Activated CD4-positive, alpha-beta T cell treated with anti-CD3 and anti-CD28 coated beads for 36 hours (primary cell): ENCODE results near the gene RHBDL2. TPM values are rescaled to one million over a fixed set of nuclear protein-coding genes. Genes with fewer than 3 reads are reported as not detected.

Source experiments
- ATAC-seq: fragments of 200-7000 bp; cut with Tn5 transposase; one replicate; pipeline ENCODE4 v1.10.0; 2021; ENCODE audit warnings: mild to moderate bottlenecking, moderate library complexity
- CTCF ChIA-PET: fragments of 350-600 bp; sonication (Branson Sonifier 250); formaldehyde crosslinking; loops from one replicate; lab custom pipeline; 2021; ENCODE audit warnings: antibody characterized with exemption; lab: Charles Lee
- POLR2A ChIA-PET: fragments of 350-600 bp; sonication (Branson Sonifier 250); formaldehyde crosslinking; loops from one replicate; lab custom pipeline; 2021; ENCODE audit warnings: antibody characterized with exemption, inconsistent platforms; lab: Charles Lee
- DNase-seq: peaks from one replicate; pipeline ENCODE4 v3.0.0-alpha.2; 2020
- H3K27ac Mint-ChIP-seq: one replicate; pipeline ENCODE4 v1.8.0; 2021; ENCODE audit warnings: mixed read lengths
- H3K27me3 Mint-ChIP-seq: one replicate; pipeline ENCODE4 v1.8.0; 2021; ENCODE audit warnings: mixed read lengths
- H3K36me3 Mint-ChIP-seq: one replicate; pipeline ENCODE4 v1.8.0; 2021; ENCODE audit warnings: low read depth, mixed read lengths
- H3K4me1 Mint-ChIP-seq: one replicate; pipeline ENCODE4 v1.8.0; 2021; ENCODE audit warnings: mixed read lengths
- H3K4me3 Mint-ChIP-seq: one replicate; pipeline ENCODE4 v1.8.0; 2021; ENCODE audit warnings: mild to moderate bottlenecking, moderate library complexity, mixed read lengths
- H3K9me3 Mint-ChIP-seq: one replicate; pipeline ENCODE4 v1.8.0; 2021; ENCODE audit warnings: low read depth, mixed read lengths
- intact Hi-C, 2 experiments: fragments of 100-400 bp; cut with DNase I in 1 of 2; cut with micrococcal nuclease in 1 of 2; formaldehyde crosslinking; loops; one replicate each; pipeline versions ENCODE4 v1.14.2 to v1.15.1; 2022 to 2024; cut with DNase I, micrococcal nuclease
- total RNA-seq, 2 experiments: library from RNA; stranded (reverse); gene quantifications; one replicate each; pipeline ENCODE4 v1.2.3, GENCODE V29; 2021

RHBDL2 gene
- total RNA-seq, 2 experiments from 2014 or later: not detected

DNA sequence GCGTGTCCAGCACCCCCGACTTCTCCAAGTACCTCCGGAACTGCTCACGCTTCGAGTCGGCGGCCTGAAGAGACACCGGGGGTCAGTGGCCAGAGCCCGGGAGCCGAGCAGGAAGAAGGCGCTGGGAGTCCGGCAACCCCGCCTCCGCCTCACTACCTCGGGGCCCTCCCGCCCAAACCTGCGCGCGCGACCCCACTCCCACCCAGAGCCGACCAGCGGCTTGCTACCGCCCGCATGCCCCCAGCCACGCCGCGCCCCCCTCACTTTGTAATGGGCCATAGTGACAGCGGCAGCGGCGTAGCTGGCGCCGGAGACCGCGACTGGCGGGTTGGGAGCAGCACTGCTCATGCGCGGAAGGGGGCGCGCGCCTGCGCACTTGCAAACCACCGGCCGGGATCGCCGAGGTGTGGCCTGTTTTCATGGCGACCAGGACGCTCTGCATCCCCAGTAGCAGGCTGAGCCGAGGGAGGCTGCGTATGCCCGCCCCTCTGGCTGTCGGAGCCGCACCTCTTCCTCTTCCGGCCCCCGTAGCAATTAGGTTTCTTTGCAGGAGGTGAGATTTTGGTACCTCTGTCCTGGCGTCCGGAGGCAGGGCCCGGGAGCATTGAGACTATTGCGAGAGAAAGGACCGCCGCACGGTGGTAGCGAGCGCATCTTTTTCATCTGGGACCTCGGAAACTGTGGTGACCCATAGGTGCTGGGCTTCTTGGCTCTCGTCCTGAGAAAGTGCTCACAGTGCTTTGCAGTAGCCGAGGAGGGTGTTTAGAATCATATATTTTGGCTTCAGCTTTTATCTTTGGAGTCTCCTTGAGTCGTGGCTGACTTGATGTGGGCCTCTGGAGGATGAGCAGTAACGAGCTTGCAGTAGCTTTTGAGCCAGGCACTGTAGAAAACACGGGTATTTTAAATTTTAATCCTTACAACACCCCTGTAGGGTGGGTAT is 68.3 kb downstream of the RHBDL2 start, which contains the start of gene MYCBP:
TSS of gene MYCBP (minus strand) at position 322 of the 943 bp plus-strand sequence. CDS start at position 279, 43 bp downstream.
- peak within 1 kb of the TSS; percentile 83 for H3K27ac Mint-ChIP-seq

GRCh38 chr1:38872401-38873026 is 69.1 kb downstream of the RHBDL2 start:
- no peaks in the 10 kb centered on the region for H3K27me3 Mint-ChIP-seq

More for the DNA sequence above, 68.3 kb downstream of the RHBDL2 start, which contains the start of gene MYCBP:
- H3K27me3 Mint-ChIP-seq: no peaks in the 10 kb centered on the region
- peaks cover 26% of the 10 kb centered on the region for H3K4me1 Mint-ChIP-seq
- ATAC-seq: peak; percentile 99
- H3K9me3 Mint-ChIP-seq: no peaks in the 10 kb centered on the region
- POLR2A ChIA-PET: interaction anchor here (1.3 to 2.5 kb wide), 3 partner anchors 14 to 153 kb away, joined by 3 to 8 read pairs (median 5); partner anchors contain the start of gene NDUFS5
- peak within 1 kb of the TSS; percentile 92 for H3K4me3 Mint-ChIP-seq
- peak; percentile 97 for DNase-seq
- intact Hi-C loops: loop anchor here (1.0 to 5.0 kb wide), 10 partner anchors 14 to 1401 kb away; partner anchors contain the start of genes AKIRIN1 (in 2 of the 2), NDUFS5 (in 2 of the 2), RRAGC (in 2 of the 2) and CDCA8 (in 1 of the 2)
- peaks cover 5% of the 10 kb centered on the region for H3K36me3 Mint-ChIP-seq
- CTCF ChIA-PET: interaction anchor here (1.1 to 1.9 kb wide), 5 partner anchors 11 to 226 kb away, joined by 3 to 7 read pairs (median 4); partner anchors contain the start of gene RRAGC

GRCh38 chr1:38870996-38871395 is 70.6 kb downstream of the RHBDL2 start:
- Mint-ChIP-seq H3K27ac (peak overlapping the region; percentile 4), H3K9me3 (no peaks in the 10 kb centered on the region), H3K36me3 (peaks cover 7% of the 10 kb centered on the region), H3K4me3 (no peak overlapping the region), H3K27me3 (no peaks in the 10 kb centered on the region), H3K4me1 (peaks cover 31% of the 10 kb centered on the region)
- DNase-seq (no peak), ATAC-seq (no peak)
- POLR2A ChIA-PET: no interaction called here
- intact Hi-C loops: loop anchor here (5.0 kb wide), 4 partner anchors 121 to 1399 kb away; partner anchors contain the start of genes AKIRIN1 (in 1 of the 2), PABPC4 (in 1 of the 2) and ZC3H12A (in 1 of the 2)
- CTCF ChIA-PET: interaction anchor here (0.7 to 0.9 kb wide), 2 partner anchors 11 to 367 kb away, joined by 3 to 5 read pairs; partner anchors contain the start of gene GJA9

More at GRCh38 chr1:38872401-38873026, 69.1 kb downstream of the RHBDL2 start:
- Mint-ChIP-seq H3K4me1 (peaks cover 29% of the 10 kb centered on the region), H3K9me3 (no peaks in the 10 kb centered on the region), H3K36me3 (peaks cover 5% of the 10 kb centered on the region), H3K4me3 (peak overlapping the region; percentile 92), H3K27ac (peak overlapping the region; percentile 79)
- POLR2A ChIA-PET: interaction anchor here (0.6 to 2.5 kb wide), 5 partner anchors 10 to 703 kb away, joined by 3 to 8 read pairs (median 3); partner anchors contain the start of gene NDUFS5
- intact Hi-C loops: loop anchor here (1.0 to 5.0 kb wide), 11 partner anchors 13 to 1400 kb away; partner anchors contain the start of genes AKIRIN1 (in 2 of the 2), NDUFS5 (in 2 of the 2), RRAGC (in 2 of the 2) and CDCA8 (in 1 of the 2)
- ATAC-seq (peak; percentile 36), DNase-seq (peak; percentile 57)
- CTCF ChIA-PET: interaction anchor here (1.1 to 1.9 kb wide), 5 partner anchors 10 to 226 kb away, joined by 3 to 7 read pairs (median 4); partner anchors contain the start of gene RRAGC

DNA sequence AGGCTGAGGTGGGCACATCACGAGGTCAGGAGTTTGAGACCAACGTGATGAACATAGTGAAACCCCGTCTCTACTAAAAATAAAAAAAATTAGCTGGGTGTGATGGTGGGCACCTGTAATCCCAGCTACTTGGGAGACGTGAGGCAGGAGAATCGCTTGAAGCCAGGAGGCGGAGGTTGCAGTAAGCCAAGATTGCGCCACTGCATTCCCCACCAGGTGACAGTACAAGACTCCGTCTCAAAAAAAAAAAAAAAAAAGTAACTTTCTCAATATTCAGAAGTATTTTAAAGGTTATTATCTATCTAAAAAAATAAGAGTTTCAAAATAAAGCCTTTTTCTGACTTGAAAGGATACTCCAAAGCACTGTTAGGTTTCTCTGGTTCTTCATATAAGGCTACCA is 74.4 kb downstream of the RHBDL2 start:
- CTCF ChIA-PET: interaction anchor here (1.0 kb wide), 1 partner anchor 9 kb away, joined by 3 read pairs; no protein-coding TSS in a partner anchor
- peaks cover 36% of the 10 kb centered on the region for H3K4me1 Mint-ChIP-seq
- no peaks in the 10 kb centered on the region for H3K9me3 Mint-ChIP-seq
- DNase-seq: no peak
- no peak for ATAC-seq
- intact Hi-C loops: no loop called here
- H3K4me3 Mint-ChIP-seq: no peak overlapping the region
- peaks cover 13% of the 10 kb centered on the region for H3K36me3 Mint-ChIP-seq
- H3K27ac Mint-ChIP-seq: no peak overlapping the region
- no peaks in the 10 kb centered on the region for H3K27me3 Mint-ChIP-seq
- POLR2A ChIA-PET: no interaction called here

DNA sequence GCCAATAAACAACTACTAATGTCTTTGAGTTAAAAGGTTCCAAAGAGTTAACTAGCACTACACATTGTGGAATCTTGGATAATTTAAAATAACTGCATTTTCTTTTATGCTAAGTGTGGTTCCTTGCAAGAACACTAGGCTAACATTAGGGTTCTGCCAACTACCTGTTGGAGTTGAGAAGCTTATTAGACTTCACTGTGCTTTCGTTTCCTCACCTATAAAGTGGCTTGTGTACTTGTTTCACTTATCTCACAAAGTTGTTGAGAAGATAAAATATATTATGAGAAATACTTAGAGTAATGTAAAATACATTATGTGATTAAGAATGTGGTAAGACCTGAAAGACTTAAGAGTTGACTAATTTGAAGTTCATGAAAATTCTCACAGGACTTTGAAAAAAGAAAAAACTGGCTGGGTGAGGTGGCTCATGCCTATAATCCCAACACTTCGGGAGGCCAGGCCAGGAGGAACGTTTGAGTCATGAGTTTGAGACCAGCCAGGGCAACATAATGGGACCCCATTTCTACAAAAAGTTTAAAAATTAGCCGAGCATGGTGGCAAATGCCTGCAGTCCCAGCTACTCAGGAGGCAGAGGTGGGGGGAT is 76.4 kb downstream of the RHBDL2 start:
- no peak for DNase-seq
- Mint-ChIP-seq H3K27me3 (no peaks in the 10 kb centered on the region), H3K4me3 (no peak overlapping the region), H3K4me1 (peaks cover 38% of the 10 kb centered on the region), H3K9me3 (no peaks in the 10 kb centered on the region), H3K36me3 (peaks cover 16% of the 10 kb centered on the region), H3K27ac (peak overlapping the region; percentile 42)
- POLR2A ChIA-PET: no interaction called here
- intact Hi-C loops: no loop called here
- peak; percentile 26 for ATAC-seq
- CTCF ChIA-PET: no interaction called here

DNA sequence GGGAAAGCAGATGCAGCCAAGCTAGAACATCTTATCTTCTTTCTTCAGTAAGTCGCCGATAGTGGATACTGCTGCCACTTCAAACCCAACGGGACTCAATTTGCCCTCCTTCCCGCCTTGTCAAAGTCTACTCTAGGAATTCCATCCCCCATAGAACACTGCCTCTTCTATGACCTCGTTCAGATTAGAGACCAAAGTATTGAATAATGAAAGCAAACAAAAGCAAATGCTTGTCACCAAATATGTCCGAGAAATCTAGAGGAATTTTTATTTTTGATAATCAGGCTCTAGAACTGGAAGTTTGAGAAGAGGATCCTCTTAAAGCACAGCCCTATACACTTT is 81.2 kb downstream of the RHBDL2 start:
- CTCF ChIA-PET: interaction anchor here (2.1 kb wide), 1 partner anchor 12 kb away, joined by 6 read pairs; the partner anchor contains the start of gene MYCBP
- H3K4me1 Mint-ChIP-seq: peaks cover 58% of the 10 kb centered on the region

GRCh38 chr1:38859561-38860453 is 81.8 kb downstream of the RHBDL2 start, which contains the start of gene RRAGC:
TSS of gene RRAGC (minus strand) at chr1:38859772. CDS start at chr1:38859646, 126 bp downstream.
- Mint-ChIP-seq H3K4me3 (peak within 1 kb of the TSS; percentile 98), H3K4me1 (peaks cover 58% of the 10 kb centered on the region), H3K9me3 (no peaks in the 10 kb centered on the region), H3K27ac (peak within 1 kb of the TSS; percentile 91), H3K36me3 (peaks cover 27% of the 10 kb centered on the region), H3K27me3 (no peaks in the 10 kb centered on the region)
- CTCF ChIA-PET: interaction anchor here (0.6 to 2.1 kb wide), 3 partner anchors 11 to 279 kb away, joined by 3 to 6 read pairs (median 3); partner anchors contain the start of gene MYCBP
- intact Hi-C loops: loop anchor here (1.0 to 10.0 kb wide), 13 partner anchors 13 to 1165 kb away; partner anchors contain the start of genes AKIRIN1 (in 2 of the 2), MYCBP (in 2 of the 2), CDCA8 (in 1 of the 2) and NDUFS5 (in 1 of the 2)
- POLR2A ChIA-PET: interaction anchor here (0.6 to 1.0 kb wide), 3 partner anchors 13 to 832 kb away, joined by 3 to 5 read pairs (median 4); partner anchors contain the start of gene MYCBP
- ATAC-seq (peak; percentile 98), DNase-seq (peak; percentile 99)

More for the DNA sequence above, 81.2 kb downstream of the RHBDL2 start:
- no peaks in the 10 kb centered on the region for H3K9me3 Mint-ChIP-seq
- POLR2A ChIA-PET: no interaction called here
- DNase-seq (no peak), ATAC-seq (no peak)
- peaks cover 24% of the 10 kb centered on the region for H3K36me3 Mint-ChIP-seq
- no peaks in the 10 kb centered on the region for H3K27me3 Mint-ChIP-seq
- peak overlapping the region; percentile 98 for H3K4me3 Mint-ChIP-seq
- intact Hi-C loops: no loop called here
- peak overlapping the region; percentile 90 for H3K27ac Mint-ChIP-seq

- DNase-seq (peak; percentile 72), ATAC-seq (peak; percentile 40)
- peak overlapping the region; percentile 91 for H3K27ac Mint-ChIP-seq
- peaks cover 26% of the 10 kb centered on the region for H3K36me3 Mint-ChIP-seq
- no peaks in the 10 kb centered on the region for H3K9me3 Mint-ChIP-seq
- no peaks in the 10 kb centered on the region for H3K27me3 Mint-ChIP-seq
- intact Hi-C loops: loop anchor here (1.0 to 10.0 kb wide), 13 partner anchors 14 to 1164 kb away; partner anchors contain the start of genes AKIRIN1 (in 2 of the 2), MYCBP (in 2 of the 2), CDCA8 (in 1 of the 2) and NDUFS5 (in 1 of the 2)
- CTCF ChIA-PET: interaction anchor here (0.6 to 2.1 kb wide), 3 partner anchors 10 to 278 kb away, joined by 3 to 6 read pairs (median 3); partner anchors contain the start of gene MYCBP
- POLR2A ChIA-PET: interaction anchor here (0.6 to 1.0 kb wide), 3 partner anchors 14 to 831 kb away, joined by 3 to 5 read pairs (median 4); partner anchors contain the start of gene MYCBP
- H3K4me3 Mint-ChIP-seq: peak overlapping the region; percentile 98
- peaks cover 60% of the 10 kb centered on the region for H3K4me1 Mint-ChIP-seq
These were observed 82.6 kb downstream of the RHBDL2 start for GRCh38 chr1:38858833-38859560.
